ENCODE measurements around the gene PSAPL1.

The PSAPL1 gene

DNA sequence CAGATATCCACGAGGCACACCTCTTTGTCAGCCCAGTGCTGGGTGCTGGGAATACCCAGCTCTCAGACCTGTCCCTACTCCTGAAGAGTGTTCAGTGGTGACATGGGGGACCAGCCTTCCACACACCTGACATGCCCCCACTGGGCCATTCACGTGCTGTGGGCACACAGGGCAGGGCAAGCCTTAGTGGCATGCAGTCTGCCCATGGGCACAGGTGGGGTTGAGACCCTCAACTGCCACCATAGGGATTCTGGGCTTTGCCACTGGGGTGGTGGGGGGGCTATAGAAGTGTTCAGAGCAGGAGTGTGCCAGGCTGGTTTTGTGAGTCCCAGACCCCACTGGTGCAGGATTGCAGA, 16.7 kb upstream of the PSAPL1 start:
- TF ChIP-seq, protein P1, sequence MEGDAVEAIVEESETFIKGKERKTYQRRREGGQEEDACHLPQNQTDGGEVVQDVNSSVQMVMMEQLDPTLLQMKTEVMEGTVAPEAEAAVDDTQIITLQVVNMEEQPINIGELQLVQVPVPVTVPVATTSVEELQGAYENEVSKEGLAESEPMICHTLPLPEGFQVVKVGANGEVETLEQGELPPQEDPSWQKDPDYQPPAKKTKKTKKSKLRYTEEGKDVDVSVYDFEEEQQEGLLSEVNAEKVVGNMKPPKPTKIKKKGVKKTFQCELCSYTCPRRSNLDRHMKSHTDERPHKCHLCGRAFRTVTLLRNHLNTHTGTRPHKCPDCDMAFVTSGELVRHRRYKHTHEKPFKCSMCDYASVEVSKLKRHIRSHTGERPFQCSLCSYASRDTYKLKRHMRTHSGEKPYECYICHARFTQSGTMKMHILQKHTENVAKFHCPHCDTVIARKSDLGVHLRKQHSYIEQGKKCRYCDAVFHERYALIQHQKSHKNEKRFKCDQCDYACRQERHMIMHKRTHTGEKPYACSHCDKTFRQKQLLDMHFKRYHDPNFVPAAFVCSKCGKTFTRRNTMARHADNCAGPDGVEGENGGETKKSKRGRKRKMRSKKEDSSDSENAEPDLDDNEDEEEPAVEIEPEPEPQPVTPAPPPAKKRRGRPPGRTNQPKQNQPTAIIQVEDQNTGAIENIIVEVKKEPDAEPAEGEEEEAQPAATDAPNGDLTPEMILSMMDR (IDR thresholded peaks at IDR 0.05; ENCODE audit: borderline replicate concordance, insufficient read depth, low read depth, low read length): no peak

DNA sequence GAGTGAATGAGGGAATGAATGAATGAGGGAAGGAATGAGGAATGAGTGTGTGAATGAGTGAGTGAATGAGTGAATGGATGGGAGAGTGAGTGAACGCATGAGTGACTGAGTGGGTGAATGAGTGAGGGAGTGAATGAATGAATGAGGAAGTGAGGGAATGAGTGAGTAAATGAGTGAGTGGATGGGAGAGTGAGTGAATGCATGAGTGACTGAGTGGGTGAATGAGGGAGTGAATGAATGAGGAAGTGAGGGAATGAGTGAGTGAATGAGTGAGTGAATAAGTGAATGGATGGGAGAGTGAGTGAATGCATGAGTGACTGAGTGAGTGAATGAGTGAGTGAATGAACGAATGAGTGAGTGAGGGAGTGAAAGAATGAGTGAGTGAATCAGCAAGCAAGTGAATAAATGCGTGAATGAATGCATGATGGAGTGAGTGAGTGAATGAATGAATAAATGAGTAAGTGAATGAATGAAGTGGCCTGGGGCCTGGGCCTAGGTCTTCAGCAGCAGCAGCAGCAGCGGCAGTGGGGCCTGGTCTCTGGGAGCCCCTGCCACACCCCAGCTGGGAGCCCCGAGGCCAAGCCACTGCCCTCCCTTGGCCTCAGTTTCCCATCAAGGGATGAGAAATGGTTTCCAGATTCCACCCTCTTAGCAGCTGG, 16.2 kb upstream of the PSAPL1 start:
- H3K4me3 ChIP-seq (ENCODE audit: low read depth, low read length): no peak overlapping the region
- TF ChIP-seq, protein P1 (IDR thresholded peaks at IDR 0.05; ENCODE audit: borderline replicate concordance, insufficient read depth, low read depth, low read length): no peak

More for the DNA sequence above, 16.7 kb upstream of the PSAPL1 start:
- no peak overlapping the region for H3K4me3 ChIP-seq (ENCODE audit: low read depth, low read length)

DNA sequence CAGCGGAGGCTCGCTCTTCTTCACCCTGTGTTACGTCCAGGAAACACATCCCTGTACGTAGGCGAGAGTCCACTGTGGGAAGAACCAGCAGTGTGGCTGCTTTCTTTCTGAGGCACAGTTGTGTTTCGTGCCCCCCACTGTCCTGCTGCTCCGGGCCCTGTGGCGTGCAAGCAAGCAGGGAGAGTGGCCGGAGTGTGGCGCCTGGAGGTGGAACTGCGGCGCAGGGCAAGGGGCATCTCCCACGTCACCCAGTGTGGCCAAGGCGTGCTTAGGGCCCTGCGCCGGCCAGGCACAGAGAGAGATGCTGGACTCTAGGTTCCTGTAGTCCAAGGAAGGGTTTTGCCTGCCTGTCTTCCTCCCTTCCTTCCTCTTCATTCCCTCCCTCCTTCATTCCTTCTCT, 13.3 kb upstream of the PSAPL1 start:
- TF ChIP-seq, protein P1 (IDR thresholded peaks at IDR 0.05; ENCODE audit: borderline replicate concordance, insufficient read depth, low read depth, low read length): no peak
- no peak overlapping the region for H3K4me3 ChIP-seq (ENCODE audit: low read depth, low read length)

DNA sequence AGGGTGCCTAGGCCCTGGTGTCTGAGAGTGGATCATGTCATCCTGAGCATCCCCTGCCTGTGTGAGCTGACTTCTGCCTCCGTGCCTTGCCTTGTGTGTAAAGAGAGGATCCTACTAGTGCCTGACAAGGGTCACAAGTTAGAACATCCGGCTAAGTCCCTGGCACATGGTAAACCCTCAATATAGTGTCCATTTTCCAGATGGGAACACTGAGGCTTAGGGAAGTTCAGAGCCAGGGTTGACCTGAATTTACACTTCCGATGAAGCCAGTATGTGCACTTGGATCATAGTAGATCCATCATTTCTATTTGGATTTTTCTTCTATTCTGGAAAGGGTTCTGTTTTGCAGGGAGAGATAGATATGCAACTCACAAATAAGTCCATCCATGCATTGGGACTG, 12.5 kb upstream of the PSAPL1 start:
- no peak overlapping the region for H3K4me3 ChIP-seq (ENCODE audit: low read depth, low read length)
- TF ChIP-seq, protein P1 (IDR thresholded peaks at IDR 0.05; ENCODE audit: borderline replicate concordance, insufficient read depth, low read depth, low read length): no peak

DNA sequence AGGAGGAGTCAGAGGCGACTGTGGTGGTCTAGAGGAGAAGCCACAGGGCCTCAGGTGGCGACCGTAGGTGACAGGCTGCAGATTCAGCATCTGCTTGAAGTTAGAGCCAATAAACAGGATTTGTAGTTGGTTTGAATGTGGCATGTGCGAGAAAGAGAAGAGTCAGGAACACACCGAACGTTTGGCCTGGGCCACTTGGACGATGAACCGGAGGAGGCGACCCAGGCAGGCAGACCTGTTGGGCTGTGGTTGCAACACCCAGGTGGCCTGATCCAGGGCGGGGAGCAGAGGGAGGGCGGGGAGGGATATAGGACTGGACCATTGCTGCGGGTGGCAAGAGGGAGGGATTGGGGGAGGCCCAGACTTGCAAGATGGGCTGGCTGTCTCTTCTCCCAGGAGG, 10.0 kb upstream of the PSAPL1 start:
- no peak overlapping the region for H3K4me3 ChIP-seq (ENCODE audit: low read depth, low read length)
- TF ChIP-seq, protein P1 (IDR thresholded peaks at IDR 0.05; ENCODE audit: borderline replicate concordance, insufficient read depth, low read depth, low read length): no peak

DNA sequence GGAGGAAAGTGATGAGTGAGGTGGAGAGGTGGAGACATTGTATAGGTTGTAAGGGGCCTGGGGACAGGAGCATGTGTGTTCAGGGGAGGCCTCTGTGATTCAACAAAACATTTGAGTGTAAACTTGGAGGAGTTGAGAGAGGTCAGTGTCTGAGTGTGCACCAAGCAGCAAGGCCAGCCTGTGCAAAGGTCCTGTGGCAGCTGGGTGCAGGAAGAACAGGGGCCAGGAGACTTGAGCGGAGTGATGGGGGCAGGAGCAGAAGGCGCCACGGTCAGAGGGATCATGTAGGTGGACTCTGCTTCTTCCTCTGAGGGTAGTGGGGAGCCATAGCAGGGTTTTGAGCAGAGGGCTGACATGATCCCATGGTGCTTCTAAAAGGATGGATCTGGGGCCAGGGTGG, 9.6 kb upstream of the PSAPL1 start:
- TF ChIP-seq, protein P1 (IDR thresholded peaks at IDR 0.05; ENCODE audit: borderline replicate concordance, insufficient read depth, low read depth, low read length): no peak
- H3K4me3 ChIP-seq (ENCODE audit: low read depth, low read length): no peak overlapping the region

DNA sequence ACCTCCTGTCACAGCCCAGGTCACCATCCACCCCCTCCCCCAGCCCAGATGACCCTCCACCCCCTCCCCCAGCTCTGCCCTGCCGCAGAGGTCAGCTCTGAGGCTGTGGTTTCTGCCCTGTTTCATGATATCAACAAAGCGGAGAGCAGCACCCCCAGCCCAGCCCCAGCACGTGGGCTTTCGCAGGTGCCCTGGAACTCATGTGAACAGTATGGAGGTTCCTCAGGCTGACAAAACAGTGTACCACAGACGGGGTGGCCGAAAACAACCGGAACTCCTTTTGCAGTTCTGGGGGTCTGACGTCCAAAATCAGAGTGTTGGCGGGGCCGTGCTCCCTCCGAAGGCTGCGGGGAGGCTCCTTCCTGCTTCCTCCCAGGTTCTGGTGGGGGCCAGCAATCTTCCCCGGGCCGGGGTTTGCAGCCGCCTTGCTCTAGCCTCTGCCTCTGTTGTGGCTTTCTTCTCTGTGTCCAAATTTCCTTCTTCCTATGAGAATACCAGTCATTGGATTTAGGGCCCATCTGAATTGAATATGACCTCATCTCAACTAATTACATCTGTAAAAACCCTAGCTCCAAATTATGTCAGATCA, 7.9 kb upstream of the PSAPL1 start:
- H3K4me3 ChIP-seq (ENCODE audit: low read depth, low read length): no peak overlapping the region
- TF ChIP-seq, protein P1 (IDR thresholded peaks at IDR 0.05; ENCODE audit: borderline replicate concordance, insufficient read depth, low read depth, low read length): no peak

All from GM12875 (cell line).